ENCODE results near the gene KDM2B.

KDM2B gene

DNA sequence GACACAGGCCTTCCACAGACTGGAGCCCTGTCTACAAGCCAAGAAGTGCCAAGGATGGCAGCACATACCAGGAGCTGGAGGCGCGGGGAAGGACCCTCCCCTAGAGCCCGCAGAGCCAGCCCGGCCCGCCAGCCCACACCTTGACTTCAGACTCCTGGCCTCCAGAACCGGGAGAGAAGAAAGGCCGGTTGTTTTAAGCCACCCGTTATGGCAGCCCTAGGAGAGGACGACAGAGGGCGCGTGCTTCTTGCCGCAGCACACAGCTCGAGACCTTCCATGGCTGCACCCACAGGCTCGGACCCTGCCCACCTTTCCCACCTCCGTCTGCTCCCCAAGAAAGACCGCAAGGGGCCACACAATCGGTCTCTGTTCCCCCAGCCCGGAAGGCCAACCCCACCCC, 127.2 kb downstream of the KDM2B start:
- no peak for DNase-seq

DNA sequence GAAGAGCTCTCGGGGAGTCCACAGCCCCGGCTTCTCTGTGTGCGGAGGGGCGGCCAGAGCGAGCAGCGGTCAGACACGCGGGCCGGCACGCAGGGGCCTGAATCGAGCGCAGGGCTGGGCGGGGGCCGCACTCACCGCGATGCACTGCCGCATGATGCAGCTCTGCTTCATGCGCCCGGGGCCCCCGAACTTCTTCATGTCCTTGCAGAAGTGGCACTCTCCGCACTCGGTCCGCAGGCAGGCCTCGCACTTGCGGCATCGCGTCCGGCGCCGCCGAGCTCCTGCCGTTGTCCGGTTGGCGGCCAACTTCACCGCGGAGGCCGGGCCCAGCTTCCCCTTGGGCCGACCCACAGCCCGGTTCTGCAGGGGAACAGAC, 127.8 kb downstream of the KDM2B start:
- DNase-seq = no peak

DNA sequence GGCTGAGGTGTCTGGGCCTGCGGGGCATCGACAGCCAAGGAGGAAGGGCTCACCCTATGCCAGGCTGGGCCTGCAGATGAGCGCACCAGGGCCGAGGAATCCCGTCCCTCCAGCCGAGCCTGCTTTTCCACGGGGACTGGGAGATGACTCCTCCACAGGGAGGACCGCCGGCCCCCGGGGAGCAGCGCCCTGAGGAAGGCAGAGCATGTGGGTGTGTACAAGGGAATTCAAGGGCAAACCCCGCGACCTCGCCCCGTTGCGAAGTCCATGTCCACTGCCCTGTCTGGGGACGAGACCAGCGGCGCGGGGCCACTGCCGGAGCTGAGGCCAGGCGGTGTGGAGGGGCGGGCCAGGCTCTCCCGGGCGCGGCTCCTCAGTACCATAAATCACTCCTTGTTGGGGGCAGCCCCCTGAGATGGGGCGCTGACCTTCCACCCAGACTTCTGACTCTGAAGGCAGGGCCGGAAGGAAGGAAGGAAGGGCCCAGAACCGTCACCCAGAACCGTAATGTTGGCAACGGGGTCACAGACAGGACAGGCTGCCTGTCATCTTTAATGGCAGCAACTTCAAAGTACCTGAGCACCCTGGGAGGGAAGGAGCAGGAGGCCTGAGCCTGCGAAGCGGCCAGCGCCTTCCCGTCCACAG, 128.4 kb downstream of the KDM2B start:
- no peak for DNase-seq

DNA sequence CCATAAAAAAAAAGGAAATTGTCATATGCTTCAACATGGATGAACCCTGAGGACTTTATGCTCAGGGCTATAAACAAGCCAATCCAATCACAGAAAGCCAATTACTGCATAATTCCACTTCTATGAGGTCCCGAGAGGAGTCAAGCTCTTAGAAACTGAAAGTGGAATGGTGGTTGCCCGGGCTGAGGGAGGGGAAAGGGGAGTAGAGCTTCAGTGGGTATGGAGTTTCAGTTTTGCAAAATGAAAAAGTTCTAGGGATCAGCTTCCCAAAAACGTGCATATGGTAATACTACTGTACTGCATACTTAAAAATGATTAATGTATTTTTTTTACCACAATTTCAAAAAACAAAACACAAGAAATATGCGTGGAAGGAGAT, 128.9 kb downstream of the KDM2B start:
- DNase-seq = no peak

DNA sequence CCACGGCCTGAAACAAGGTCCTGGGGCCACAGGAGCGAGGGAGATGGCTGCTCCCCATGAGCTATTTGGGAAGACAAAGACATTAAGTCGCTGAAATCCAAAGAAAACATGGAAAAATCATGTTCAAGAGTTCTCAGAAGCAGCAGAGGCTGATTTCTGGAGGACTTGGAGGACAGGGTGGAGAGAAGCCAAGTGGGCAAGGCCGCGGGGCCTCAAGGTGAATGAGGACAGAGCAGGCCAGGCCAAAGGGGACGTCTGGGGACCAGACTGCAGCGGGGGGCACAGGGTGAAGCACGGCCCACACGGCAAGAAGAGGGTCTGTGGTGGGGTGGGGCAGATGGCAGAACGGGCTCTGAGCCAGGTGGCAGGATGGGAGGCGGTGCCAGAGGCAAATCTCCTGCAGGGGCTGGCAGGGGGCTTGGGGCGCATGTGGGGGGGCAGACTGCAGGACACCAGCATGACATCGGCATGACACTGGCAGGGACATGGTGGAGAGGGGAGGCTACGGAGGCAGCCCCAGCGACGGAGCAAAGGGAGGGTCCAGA, 132.0 kb downstream of the KDM2B start:
- DNase-seq = no peak

DNA sequence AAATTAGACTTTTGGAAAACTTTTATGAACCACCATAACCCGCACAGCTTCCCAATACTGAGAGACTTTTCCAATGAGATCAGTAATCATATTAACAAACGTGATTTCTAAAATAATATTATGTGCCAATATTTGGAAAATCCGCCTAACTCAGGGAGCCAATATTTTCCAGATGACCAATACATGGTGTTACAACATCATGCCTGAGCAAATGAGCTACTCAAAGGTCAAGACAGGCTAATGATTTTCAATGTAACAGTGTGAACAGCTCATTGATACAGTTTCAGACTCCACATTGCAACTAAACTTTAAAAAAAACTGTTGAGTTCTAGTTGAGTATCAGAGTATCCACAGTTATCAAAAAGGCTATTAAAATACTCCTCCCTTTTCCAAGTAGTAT, 134.1 kb downstream of the KDM2B start:
- no peak for DNase-seq

DNA sequence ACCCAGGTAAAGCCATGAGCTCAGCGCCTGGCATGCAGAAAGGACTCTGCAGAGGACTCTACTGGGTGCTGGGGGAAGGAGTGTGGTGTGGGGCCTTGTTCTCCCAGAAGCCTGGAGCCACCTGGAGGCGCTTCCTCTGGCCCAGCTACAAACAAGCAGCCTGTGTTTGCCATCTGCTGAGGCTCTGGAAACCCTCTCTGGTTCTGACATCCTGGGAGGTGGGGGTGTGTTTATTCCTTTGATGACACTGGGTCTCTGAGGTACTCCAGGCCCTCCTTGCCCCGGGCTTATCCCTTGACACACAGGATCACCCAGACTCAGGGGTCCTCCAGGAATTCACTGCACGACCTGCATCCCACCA, 136.0 kb downstream of the KDM2B start:
- DNase-seq = no peak

DNA sequence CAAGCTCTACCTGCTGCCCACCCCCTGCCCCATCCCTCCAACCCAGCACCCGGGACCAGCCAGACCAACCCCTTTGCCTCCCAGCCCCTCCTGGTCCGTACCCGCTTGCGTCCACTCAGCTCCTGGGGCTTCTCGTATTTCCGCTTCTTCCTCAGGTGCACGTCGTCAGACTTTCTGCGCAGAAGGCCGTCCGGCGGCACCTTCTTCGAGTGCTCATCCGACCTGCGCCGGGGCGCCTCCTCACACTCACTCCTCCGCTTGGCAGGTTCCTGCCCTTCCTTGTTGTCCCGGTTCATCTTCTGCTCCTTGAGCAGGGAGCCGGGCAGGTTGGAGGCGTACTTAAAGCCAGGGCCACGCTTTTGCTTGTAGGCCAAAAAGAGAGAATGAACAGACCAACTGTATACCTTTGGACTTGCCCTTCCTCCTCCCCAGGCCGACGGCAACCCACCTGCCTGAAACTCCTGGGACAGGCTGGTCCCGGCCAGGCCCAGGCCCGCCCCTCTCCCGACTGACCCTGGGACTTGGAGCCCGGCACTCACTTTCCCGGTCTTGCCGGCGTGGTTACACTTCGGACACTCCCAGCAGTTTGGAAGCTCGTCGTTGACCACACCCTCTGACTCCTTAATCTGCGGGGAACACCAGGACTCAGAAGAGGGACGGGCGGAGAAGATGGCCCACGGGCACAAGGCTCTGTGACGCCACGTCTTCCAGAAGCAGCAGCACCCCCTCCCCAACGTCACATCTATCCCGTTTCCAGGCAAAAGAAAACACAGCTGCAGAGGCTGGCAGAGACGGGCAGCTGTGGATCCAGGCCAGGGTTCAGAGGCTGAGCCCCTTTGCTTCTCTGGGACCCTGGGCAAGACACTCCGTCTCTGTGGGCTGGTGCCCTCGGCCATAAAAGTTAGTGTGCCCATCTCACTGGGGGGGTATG, 136.6 kb downstream of the KDM2B start:
- DNase-seq = no peak

DNA sequence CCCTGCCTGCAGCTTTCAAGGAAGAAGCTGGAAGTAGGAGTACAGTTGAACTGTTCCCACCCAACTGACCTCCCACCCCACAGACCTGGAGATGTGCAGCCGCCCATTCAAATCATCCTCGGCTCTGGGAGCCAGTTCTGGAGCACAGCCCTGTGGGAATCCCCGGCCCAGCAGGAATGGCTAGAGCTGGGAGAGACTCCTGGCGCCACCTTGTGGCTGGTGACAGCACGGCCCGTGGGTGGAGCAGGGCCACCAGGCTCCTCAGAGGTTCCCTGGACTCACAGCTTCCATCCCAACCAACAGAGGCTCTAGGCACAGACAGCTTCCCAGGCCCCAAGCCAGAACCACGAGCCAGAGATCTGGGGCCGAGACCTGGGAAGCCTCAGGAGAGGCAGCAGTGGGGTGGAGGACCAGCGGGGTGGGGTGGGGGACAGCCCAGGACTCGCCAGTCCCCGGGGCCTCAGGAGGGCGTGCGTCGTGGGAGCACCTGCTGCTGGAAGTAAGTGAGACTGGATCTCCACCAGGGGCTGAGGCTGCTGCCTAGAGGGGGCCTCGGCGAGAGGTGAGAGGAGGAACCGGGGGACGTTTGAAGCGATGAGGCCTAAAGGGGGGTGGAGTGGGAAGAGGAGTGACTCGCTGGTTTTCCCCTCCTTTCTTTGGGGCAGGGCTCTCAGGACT, 137.5 kb downstream of the KDM2B start:
- DNase-seq = peak; percentile 80 to 83

DNA sequence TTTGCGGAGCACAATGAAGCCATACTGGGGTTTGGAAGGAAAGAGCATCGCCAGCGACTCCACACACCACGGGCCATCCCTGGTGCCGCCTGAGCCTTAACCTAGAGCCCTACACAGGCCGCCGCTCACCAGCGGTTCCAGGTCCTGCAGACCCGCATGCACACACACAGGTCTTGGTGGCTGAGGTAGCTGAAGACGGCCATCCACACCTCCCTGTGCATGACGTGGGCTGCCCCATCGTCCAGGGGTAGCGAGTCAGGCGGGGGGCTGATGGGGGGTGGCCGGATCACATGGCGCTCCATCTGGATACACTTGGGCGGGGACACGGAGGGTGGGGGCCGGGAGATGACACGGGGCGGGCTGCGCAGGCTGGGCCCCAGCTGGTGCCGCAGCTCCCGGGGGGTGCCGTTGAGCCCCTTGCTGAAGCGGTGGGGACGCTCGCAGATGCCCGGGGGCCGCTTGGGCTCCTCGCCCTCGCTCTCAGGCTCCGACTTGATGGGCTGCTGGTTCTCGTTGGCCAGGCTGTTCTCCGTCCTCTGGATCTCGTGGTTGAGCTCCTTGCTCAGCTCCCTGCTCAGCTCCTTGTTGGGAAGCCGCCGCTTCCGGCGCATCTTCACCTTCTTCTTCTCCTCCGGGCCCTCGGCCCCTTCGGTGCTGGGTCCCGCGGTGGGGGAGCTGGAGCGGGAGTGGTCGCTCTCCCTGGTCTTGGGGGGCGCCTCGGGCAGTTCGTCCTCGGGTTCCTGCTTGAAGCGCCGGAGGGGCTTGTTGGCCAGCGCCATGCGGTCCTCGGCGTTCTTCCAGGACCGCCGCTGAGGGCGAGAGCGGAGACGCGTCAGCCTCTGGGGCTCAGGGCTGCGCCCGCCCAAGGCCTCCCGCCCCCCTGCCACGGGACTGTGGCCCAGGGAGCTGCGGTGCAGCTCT, 138.5 kb downstream of the KDM2B start:
- DNase-seq = no peak

DNA sequence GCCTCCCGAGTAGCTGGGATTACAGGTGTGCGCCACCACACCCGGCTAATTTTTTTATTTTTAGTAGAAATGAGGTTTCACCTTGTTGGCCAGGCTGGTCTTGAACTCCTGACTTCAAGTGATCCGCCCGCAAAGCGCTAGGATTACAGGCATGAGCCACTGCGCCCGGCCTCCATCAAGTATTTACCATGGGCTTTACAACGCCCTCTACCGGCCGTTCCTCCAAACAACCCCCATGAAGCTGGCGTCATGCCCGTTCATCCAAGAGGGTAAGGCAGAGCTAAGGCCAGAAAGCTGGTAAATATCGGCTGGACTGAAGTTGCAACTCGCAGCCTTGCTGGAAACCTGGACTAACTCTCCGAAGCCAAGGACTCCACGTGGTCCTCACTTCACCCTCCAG, 139.3 kb downstream of the KDM2B start:
- DNase-seq = no peak

DNA sequence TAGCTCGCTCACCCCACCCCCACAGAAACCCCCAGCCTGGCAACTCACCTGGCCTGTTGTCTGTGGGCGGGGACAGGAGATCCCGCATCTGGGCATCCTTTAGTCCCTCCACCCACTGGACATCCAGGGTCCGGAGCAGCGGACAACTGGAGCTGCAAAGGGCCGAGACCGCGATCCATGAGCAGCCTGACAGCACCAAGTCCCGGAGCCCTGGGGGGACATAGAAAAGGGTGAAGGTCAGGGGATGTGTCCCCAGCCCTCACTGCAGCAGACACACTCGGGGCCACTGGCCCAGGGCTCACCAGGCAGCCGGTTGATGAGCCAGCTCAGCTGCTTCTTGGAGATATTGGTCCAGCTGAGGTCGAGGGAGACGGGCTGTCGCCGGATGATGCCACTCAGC, 140.1 kb downstream of the KDM2B start:
- no peak for DNase-seq

DNA sequence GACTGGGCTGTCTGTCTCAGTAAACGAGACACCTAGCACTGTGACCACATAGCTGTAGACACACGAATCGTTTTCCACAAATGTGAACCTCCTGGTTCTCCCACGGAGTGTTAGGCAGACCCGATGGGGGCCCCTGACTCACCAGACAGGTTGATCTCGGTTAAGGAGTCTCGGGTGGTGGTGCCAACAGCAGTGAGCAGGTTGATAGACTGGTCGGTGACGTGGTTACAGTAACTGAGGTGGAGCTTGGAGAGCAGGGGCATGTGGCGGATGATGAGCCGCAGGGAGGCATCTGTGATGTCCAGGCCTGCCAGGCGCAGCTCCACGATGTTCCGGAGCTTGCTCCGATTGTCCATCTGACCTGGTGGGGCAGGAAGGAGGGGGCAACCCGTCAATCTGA, 141.1 kb downstream of the KDM2B start:
- no peak for DNase-seq

DNA sequence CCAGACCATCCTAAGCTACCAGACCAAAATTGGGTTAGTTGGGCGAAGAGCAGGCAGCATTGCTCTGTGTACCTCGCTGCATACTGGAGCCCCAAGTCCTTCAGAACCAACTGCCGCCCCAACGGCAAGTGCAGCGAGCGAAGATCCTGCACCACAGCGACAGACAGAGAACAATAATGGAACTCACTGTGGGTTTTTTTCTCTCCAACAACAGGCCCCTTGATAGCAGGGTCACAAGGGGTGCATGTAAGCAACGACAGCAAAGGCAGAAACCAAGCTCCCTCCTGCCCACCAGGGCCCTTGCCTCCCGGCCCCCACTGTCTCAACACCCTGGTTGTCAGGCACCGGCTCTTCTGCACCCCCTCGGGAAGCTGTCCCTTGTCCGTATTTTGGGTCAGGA, 141.9 kb downstream of the KDM2B start:
- no peak for DNase-seq

DNA sequence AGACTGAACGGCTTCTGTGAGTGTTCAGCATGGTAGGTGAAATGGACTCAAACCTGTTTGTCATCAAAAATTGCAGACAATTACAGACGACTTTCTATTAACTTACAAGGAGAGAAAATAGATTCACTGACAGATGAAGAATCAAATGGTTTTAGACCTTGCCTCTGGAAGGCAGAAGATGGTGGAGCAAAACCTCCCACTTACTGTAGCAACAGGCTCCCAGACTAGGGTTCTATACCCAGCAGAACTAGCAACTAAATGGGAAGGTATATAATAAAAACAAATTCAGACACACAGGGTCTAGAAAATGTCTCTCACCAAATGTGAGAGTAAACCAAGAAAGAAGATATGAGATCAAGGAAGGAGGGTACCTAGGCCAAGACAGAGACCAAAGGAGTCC, 144.1 kb downstream of the KDM2B start:
- DNase-seq = no peak

DNA sequence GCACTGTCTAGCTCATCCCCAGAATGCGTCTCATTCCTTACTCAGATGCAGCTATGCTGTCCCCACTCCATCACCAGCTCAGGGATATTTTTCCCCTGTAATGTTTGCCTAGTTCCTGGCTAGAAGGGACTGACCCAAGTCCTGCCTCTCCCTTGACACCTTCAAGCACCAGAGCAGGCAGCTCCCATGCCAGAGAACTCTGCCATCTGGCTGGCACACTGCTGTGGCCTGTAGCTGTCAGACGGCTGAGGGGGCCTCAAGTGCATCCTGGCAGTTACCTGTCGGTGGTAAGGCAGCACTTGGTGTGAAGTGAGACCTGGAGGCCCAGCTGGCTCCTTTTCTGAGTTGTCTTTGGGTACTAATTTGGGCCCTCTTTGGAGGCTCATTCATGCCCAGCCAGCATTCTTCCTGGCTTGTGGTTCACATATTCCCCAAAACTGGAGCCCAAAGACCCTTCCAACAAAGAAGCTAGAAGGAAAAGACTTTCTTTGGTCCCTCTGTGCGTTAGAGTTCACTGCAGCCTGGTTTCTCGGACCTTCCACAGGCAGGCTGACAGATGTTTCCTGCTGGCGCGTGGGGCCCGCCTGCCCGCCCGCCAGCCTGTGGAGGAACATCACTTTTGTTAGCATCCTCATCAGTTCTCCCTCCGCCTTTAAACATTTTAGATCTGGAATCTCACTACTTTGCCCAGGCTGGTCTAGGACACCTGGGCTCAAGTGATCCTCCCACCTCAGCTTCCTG, 147.9 kb downstream of the KDM2B start:
- no peak for DNase-seq

DNA sequence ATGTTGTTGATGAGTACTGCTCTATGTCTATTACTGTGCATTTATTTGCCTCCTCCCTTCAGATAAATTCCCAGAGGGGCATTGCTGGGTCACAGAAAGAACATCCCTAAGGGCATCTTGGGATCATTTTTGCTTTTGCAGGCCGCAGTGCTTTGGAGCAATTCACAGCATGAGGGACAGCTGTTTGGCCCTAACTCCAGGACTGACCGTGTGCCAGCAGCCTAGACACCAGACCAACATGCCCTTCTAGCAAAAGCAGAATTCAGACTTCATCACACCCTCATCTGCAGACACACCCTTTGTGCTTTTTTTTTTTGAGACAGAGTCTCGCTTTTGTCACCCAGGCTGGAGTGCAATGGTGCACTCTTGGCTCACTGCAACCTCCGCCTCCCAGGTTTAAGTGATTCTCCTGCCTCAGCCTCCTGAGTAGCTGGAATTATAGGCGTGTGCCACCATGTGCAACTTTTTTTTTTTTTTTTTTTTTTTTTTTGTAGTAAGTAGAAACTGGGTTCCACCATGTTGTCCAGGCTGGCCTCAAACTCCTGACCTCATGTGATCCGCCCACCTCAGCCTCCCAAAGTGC, 149.9 kb downstream of the KDM2B start:
- DNase-seq = no peak

DNA sequence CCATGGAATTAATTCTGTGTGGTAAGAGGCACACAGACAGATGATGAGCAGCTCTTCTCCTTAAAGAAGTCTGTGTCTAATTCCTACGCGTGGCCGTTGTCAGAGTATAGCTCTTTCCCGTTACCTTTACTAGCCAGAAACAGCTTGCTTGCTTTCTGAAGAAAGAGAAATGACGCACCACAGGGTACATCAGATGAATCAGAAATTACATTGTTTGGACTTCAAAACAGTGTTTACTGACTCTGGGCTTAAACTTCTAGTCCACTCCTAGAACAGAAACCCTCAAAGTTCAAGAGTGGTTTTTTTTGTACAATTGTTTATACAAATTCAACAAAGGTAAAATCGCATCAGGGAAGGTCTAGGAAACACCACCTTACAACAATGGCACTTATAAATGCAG, 151.9 kb downstream of the KDM2B start:
- DNase-seq = no peak

DNA sequence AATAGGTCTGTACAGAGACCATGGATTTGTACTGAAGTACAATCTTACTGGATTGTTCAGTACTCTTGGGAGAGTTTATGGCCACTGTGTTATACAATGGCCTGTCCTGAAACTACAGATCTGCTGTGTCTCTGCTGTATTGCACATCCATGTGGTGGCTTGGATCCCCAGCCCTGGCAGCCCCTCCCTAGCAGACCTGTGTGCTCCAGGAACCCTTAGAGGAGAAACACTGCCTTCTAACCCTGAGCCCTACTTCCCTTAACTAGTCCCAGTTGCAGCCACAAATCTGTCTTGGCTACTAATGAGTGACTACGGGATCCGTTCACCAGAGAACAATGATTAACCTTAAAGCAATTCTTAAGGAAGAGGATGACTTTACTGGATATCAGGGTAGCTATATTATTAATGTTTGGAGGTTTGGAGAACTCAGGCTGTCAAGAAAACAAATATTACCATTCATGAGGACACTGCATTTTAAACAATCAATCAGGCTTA, 153.2 kb downstream of the KDM2B start:
- no peak for DNase-seq

DNA sequence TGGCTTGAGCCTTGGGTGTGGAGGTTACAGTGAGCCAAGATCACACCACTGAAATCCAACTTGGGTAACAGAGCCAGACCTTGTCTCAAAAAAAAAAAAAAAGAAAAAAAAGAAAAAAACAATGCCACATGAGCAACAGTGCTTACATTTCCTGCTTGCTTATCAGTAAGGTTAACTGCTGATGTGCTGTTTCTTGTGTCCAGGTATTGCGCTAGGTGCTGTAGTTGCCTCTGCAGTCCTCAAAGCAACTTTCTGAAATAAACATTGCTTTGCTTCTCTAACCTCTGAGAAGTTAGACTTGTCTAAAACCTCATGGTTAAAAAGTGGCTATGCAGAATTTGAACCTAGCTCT, 156.2 kb downstream of the KDM2B start:
- DNase-seq = no peak

Data from activated CD4-positive, alpha-beta T cell treated with anti-CD3 and anti-CD28 coated beads, Interleukin-2, amount 50 U/mL, for 48 hours (primary cell).